HepG2 (cell line): ENCODE results near the gene NXT1. TPM values are rescaled to one million over a fixed set of nuclear protein-coding genes. Genes with fewer than 3 reads are reported as not detected.

Experiments
- ATAC-seq: fragments of 200-7000 bp; cut with Tn5 transposase; 3 replicates; pipeline ENCODE4 v1.9.1; 2020; ENCODE audit warnings: mild to moderate bottlenecking, moderate library complexity
- BruUV-seq: library from RNA; stranded (reverse); fragments of 400-500 nt; replicated peaks from 2 replicates; lab custom pipeline; 2021; lab: Mats Ljungman, UMichigan
- CTCF ChIA-PET: fragments of 300-600 bp; formaldehyde crosslinking; extraction: SDS; loops from one replicate; lab custom pipeline; 2021; ENCODE audit warnings: low total read pairs, inconsistent platforms, low intra/inter-chr PET ratio; lab: Yijun Ruan, JAX
- POLR2A ChIA-PET: fragments of 350-600 bp; sonication (Branson Sonifier 250); formaldehyde crosslinking; loops from one replicate; lab custom pipeline; 2020; ENCODE audit warnings: antibody characterized with exemption, inconsistent platforms; lab: Yijun Ruan, JAX
- DNase-seq: peaks from one replicate; pipeline ENCODE4 v3.0.0-alpha.2; 2015; ENCODE audit warnings: low spot score
- FAIRE-seq: peaks from 3 replicates; lab custom pipeline; 2011; peaks lifted over from hg19 to GRCh38; lab: Jason Lieb, UNC
- H2AFZ ChIP-seq: one replicate; pipeline ENCODE4 v1.6.1; 2011; ENCODE audit warnings: low read length, inconsistent platforms
- H3K27ac ChIP-seq: fragments of 300-600 bp; 3 replicates; pipeline ENCODE4 v1.8.0; 2011; ENCODE audit warnings: mixed run types, mild to moderate bottlenecking, mixed read lengths, low read length, inconsistent platforms; ENCODE audit not compliant: insufficient read depth; ENCODE audit errors: extremely low read length
- H3K27me3 ChIP-seq, 2 experiments: fragments of 200-600 bp in 1 of 2; 2 replicates in 1 of 2; 3 replicates in 1 of 2; pipeline versions ENCODE4 v1.6.0 to v1.8.0; 2011; ENCODE audit warnings: low read length in 2 of 2, mild to moderate bottlenecking in 2 of 2, moderate library complexity in 2 of 2, inconsistent platforms in 1 of 2; ENCODE audit not compliant: insufficient read depth in 2 of 2, control insufficient read depth in 1 of 2
- H3K36me3 ChIP-seq, 2 experiments: fragments of 200-600 bp in 1 of 2; replicated peaks in 1 of 2; 2 replicates in 1 of 2; 3 replicates in 1 of 2; pipeline versions ENCODE4 v1.5.1 to v1.8.0; 2011; ENCODE audit warnings: low read length in 2 of 2, inconsistent platforms in 1 of 2; ENCODE audit not compliant: insufficient read depth in 2 of 2, control insufficient read depth in 1 of 2
- H3K4me1 ChIP-seq: 2 replicates; pipeline ENCODE4 v1.5.1; 2012; ENCODE audit warnings: low read length, inconsistent platforms; ENCODE audit not compliant: insufficient read depth
- H3K4me2 ChIP-seq: 2 replicates; pipeline ENCODE4 v1.6.0; 2011; ENCODE audit warnings: low read depth, low read length, inconsistent platforms
- H3K4me3 ChIP-seq, 3 experiments: fragments of 200-600 bp in 1 of 3; sonication (generic), shearing (Covaris generic) in 1 of 3; replicated peaks in 1 of 3; 2 replicates each; pipeline ENCODE4 v1.5.1; 2011 to 2016; ENCODE audit warnings: low read length in 3 of 3, inconsistent platforms in 2 of 3, low read depth in 2 of 3, mild to moderate bottlenecking in 2 of 3, control low read depth in 1 of 3, mixed read lengths in 1 of 3; ENCODE audit not compliant: insufficient read depth in 1 of 3
- H3K79me2 ChIP-seq: one replicate; pipeline ENCODE4 v1.6.1; 2011; ENCODE audit warnings: low read length, inconsistent platforms; ENCODE audit not compliant: insufficient read depth
- H3K9ac ChIP-seq: 2 replicates; pipeline ENCODE4 v1.6.0; 2011; ENCODE audit warnings: mild to moderate bottlenecking, low read depth, low read length, inconsistent platforms; ENCODE audit not compliant: insufficient read depth
- H3K9me3 ChIP-seq: 2 replicates; pipeline ENCODE4 v1.5.1; 2012; ENCODE audit warnings: mild to moderate bottlenecking, low read length
- H4K20me1 ChIP-seq: 2 replicates; pipeline ENCODE4 v1.6.0; 2011; ENCODE audit warnings: inconsistent platforms, mild to moderate bottlenecking, low read length, moderate library complexity; ENCODE audit not compliant: insufficient read depth
- ZFP41 ChIP-seq: sonication (generic); formaldehyde crosslinking; IDR thresholded peaks from 2 replicates; pipeline ENCODE4 v1.4.0; 2020; ENCODE audit warnings: mild to moderate bottlenecking, missing genetic modification reagents, borderline replicate concordance
- WGBS: methylation state at CpG from one replicate; pipeline ENCODE4 v1.1.6; 2017; ENCODE audit warnings: low lambda C conversion rate; 5-methylcytosine and 5-hydroxymethylcytosine counted together
- in situ Hi-C: cut with HindIII; loops from 2 replicates; pipeline ENCODE4 v1.10.0; 2017; ENCODE audit warnings: low pct_unique_long_range_greater_than_20kb; ENCODE audit not compliant: extremely low pct_ligation_motif_present
- intact Hi-C: fragments of 100-400 bp; cut with micrococcal nuclease; formaldehyde crosslinking; loops from one replicate; pipeline ENCODE4 v1.10.0; 2022; ENCODE audit not compliant: unreplicated experiment
- polyA plus RNA-seq, 8 experiments: library from polyadenylated mRNA; depleted of rRNA in 3 of 8; stranded (reverse) in 7 of 8; unstranded in 1 of 8; fragments of >200 nt; fragmentation: Illumina TruSeq in 4 of 8; extraction: Trizol in 4 of 8; gene quantifications; 2 replicates each; pipeline versions ENCODE4 v1.2.1 to v1.2.3, GENCODE V29; 2011 to 2016; ENCODE audit warnings: low read depth in 4 of 8, missing spikeins in 1 of 8, mixed read lengths in 1 of 8; ENCODE audit not compliant: insufficient read depth in 1 of 8
- total RNA-seq, 5 experiments: library from RNA; depleted of rRNA; stranded (reverse); fragments of >200 nt; fragmentation: Illumina TruSeq; extraction: Trizol; gene quantifications; 2 replicates each; pipeline ENCODE4 v1.2.3, GENCODE V29; 2016; ENCODE audit warnings: low read depth in 1 of 5
- TF ChIP-seq, protein P1 (sequence below): sonication (generic); formaldehyde crosslinking; IDR thresholded peaks from 2 replicates; pipeline ENCODE4 v1.4.0; 2020; ENCODE audit warnings: low read depth, mild to moderate bottlenecking, missing genetic modification reagents
- TF ChIP-seq, protein P2 (sequence below): sonication (generic); formaldehyde crosslinking; IDR thresholded peaks from 2 replicates; pipeline ENCODE4 v1.4.0; 2020; ENCODE audit warnings: missing genetic modification reagents, borderline replicate concordance
- TF ChIP-seq, protein P3 (sequence below): sonication (generic); formaldehyde crosslinking; IDR thresholded peaks from 2 replicates; pipeline ENCODE4 v1.4.0; 2020; ENCODE audit warnings: missing genetic modification reagents
- TF ChIP-seq, protein P4 (sequence below): sonication (generic); formaldehyde crosslinking; IDR thresholded peaks from 2 replicates; pipeline ENCODE4 v1.4.0; 2020; ENCODE audit warnings: mild to moderate bottlenecking, missing genetic modification reagents

Gene NXT1
- total and polyA plus RNA-seq, 2 of the 13 experiments (the other 11 are each of a cell fraction or from before 2014, with no cell fraction given), result 35.6 to 65.9 TPM

DNA sequence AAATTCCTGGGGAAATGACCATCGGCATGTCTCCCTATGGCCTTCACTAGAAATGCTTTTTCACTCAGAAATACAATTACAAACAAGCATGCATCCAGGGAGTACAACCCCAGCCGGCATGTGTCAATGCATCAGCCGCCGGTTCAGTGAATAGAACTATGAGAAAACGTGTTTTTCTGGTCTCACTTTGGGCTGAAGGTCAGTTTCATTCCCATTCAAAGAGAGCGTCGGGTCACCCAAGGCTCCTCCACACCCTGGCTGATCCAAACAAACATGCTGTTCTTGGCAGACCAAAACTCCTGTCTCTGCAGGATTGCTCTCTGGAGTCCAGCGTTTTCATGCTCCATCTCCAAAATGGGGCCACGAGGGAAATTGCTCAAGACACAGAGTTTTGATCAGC lies 35.5 kb upstream of the NXT1 start:
- no peak overlapping the region for H3K9ac ChIP-seq
- DNase-seq, result no peak
- TF ChIP-seq, protein P1, sequence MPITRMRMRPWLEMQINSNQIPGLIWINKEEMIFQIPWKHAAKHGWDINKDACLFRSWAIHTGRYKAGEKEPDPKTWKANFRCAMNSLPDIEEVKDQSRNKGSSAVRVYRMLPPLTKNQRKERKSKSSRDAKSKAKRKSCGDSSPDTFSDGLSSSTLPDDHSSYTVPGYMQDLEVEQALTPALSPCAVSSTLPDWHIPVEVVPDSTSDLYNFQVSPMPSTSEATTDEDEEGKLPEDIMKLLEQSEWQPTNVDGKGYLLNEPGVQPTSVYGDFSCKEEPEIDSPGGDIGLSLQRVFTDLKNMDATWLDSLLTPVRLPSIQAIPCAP (CRISPR knock-in tag), result no peak
- TF ChIP-seq, protein P2, sequence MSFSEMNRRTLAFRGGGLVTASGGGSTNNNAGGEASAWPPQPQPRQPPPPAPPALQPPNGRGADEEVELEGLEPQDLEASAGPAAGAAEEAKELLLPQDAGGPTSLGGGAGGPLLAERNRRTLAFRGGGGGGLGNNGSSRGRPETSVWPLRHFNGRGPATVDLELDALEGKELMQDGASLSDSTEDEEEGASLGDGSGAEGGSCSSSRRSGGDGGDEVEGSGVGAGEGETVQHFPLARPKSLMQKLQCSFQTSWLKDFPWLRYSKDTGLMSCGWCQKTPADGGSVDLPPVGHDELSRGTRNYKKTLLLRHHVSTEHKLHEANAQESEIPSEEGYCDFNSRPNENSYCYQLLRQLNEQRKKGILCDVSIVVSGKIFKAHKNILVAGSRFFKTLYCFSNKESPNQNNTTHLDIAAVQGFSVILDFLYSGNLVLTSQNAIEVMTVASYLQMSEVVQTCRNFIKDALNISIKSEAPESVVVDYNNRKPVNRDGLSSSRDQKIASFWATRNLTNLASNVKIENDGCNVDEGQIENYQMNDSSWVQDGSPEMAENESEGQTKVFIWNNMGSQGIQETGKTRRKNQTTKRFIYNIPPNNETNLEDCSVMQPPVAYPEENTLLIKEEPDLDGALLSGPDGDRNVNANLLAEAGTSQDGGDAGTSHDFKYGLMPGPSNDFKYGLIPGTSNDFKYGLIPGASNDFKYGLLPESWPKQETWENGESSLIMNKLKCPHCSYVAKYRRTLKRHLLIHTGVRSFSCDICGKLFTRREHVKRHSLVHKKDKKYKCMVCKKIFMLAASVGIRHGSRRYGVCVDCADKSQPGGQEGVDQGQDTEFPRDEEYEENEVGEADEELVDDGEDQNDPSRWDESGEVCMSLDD (CRISPR knock-in tag), result no peak
- TF ChIP-seq, protein P3, sequence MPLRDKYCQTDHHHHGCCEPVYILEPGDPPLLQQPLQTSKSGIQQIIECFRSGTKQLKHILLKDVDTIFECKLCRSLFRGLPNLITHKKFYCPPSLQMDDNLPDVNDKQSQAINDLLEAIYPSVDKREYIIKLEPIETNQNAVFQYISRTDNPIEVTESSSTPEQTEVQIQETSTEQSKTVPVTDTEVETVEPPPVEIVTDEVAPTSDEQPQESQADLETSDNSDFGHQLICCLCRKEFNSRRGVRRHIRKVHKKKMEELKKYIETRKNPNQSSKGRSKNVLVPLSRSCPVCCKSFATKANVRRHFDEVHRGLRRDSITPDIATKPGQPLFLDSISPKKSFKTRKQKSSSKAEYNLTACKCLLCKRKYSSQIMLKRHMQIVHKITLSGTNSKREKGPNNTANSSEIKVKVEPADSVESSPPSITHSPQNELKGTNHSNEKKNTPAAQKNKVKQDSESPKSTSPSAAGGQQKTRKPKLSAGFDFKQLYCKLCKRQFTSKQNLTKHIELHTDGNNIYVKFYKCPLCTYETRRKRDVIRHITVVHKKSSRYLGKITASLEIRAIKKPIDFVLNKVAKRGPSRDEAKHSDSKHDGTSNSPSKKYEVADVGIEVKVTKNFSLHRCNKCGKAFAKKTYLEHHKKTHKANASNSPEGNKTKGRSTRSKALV (CRISPR knock-in tag), result no peak
- TF ChIP-seq, protein P4, sequence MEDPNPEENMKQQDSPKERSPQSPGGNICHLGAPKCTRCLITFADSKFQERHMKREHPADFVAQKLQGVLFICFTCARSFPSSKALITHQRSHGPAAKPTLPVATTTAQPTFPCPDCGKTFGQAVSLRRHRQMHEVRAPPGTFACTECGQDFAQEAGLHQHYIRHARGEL (CRISPR knock-in tag), result no peak
- no peak for TF ChIP-seq ZFP41 (CRISPR knock-in tag)
- TF ChIP-seq, all 625 proteins: peak for 0
- FAIRE-seq, result no peak
- H4K20me1 ChIP-seq, result no peaks in the 10 kb centered on the region
- intact Hi-C loops, result no loop called here
- in situ Hi-C loops, result no loop called here
- H3K4me3 ChIP-seq, result no peak overlapping the region
- no peak overlapping the region for H3K4me2 ChIP-seq
- CTCF ChIA-PET, result no interaction called here
- no peaks in the 10 kb centered on the region for H3K4me1 ChIP-seq
- no peak overlapping the region for H3K27ac ChIP-seq
- no peaks in the 10 kb centered on the region for H3K9me3 ChIP-seq
- no TSS peak for BruUV-seq
- H3K27me3 ChIP-seq, result 0 out of 5 replicates have a peak, but pooled peaks cover 0 to 3% of the 10 kb centered on the region in 2 experiments
- H3K79me2 ChIP-seq, result no peaks in the 10 kb centered on the region
- WGBS, result 38% methylated on average over 9 of the region's 9 CpGs
- POLR2A ChIA-PET, result no interaction called here
- no peak overlapping the region for H2AFZ ChIP-seq
- H3K36me3 ChIP-seq, result no peaks in the 10 kb centered on the region
- no peak for ATAC-seq
